HCT116 (cell line): Measurements from ENCODE around the gene SEL1L3. TPM values are rescaled to one million over a fixed set of nuclear protein-coding genes. Genes with fewer than 3 reads are reported as not detected.

Source experiments
- ATAC-seq: fragments of 200-7000 bp; cut with Tn5 transposase; 2 replicates; pipeline ENCODE4 v1.9.1; 2020; ENCODE audit warnings: mild to moderate bottlenecking, moderate library complexity
- BruUV-seq: library from RNA; stranded (reverse); fragments of 400-500 nt; replicated peaks from 2 replicates; lab custom pipeline; 2021; lab: Mats Ljungman, UMichigan
- CTCF ChIA-PET: fragments of 300-600 bp; sonication (Branson Sonifier 250); formaldehyde crosslinking; loops from one replicate; lab custom pipeline; 2021; ENCODE audit warnings: antibody characterized with exemption; lab: Charles Lee
- POLR2A ChIA-PET: fragments of 300-600, 350-600 bp; sonication (Branson Sonifier 250); formaldehyde crosslinking; loops from one replicate; lab custom pipeline; 2021; ENCODE audit warnings: antibody characterized with exemption; lab: Charles Lee
- RAD21 ChIA-PET, 2 experiments: fragments of 300-600 bp; sonication (Branson Sonifier 250); formaldehyde crosslinking; loops; one replicate each; lab custom pipeline; 2023; ENCODE audit warnings: low total read pairs in 2 of 2; ENCODE audit not compliant: uncharacterized antibody in 2 of 2, unreplicated experiment in 2 of 2, low non-redundant PET in 1 of 2; lab: Charles Lee
- DNase-seq: peaks from one replicate; pipeline ENCODE4 v3.0.0-alpha.2; 2010; ENCODE audit warnings: low read depth, low spot score
- H2AFZ ChIP-seq: fragments of 200-600 bp; shearing (Covaris generic), sonication (generic); 2 replicates; pipeline ENCODE4 v1.6.1; 2017; ENCODE audit warnings: low read depth, mixed run types, mixed read lengths, antibody characterized with exemption, low read length; ENCODE audit not compliant: poor library complexity, severe bottlenecking
- H3K27ac ChIP-seq: 2 replicates; pipeline ENCODE4 v1.5.1; 2012; ENCODE audit warnings: low read depth, low read length
- H3K27me3 ChIP-seq: fragments of 200-600 bp; sonication (generic); 2 replicates; pipeline ENCODE4 v1.6.1; 2016; ENCODE audit warnings: mixed run types, low read length, mixed read lengths; ENCODE audit not compliant: insufficient read depth
- H3K36me3 ChIP-seq, 2 experiments: fragments of 200-500 bp in 1 of 2; fragments of 200-600 bp in 1 of 2; sonication (Bioruptor generic) in 1 of 2; sonication (generic) in 1 of 2; 2 replicates each; pipeline versions ENCODE4 v1.5.1 to v1.6.1; 2014 to 2016; ENCODE audit warnings: low read length in 2 of 2, inconsistent platforms in 1 of 2, mixed read lengths in 1 of 2, mixed run types in 1 of 2; ENCODE audit not compliant: insufficient read depth in 2 of 2, control insufficient read depth in 1 of 2
- H3K4me1 ChIP-seq, 2 experiments: fragments of 200-600 bp in 1 of 2; sonication (generic) in 1 of 2; 2 replicates each; pipeline versions ENCODE4 v1.5.1 to v1.6.1; 2012 to 2017; ENCODE audit warnings: low read length in 2 of 2, inconsistent platforms in 1 of 2, mild to moderate bottlenecking in 1 of 2, mixed read lengths in 1 of 2, mixed run types in 1 of 2, moderate library complexity in 1 of 2; ENCODE audit not compliant: insufficient read depth in 2 of 2, control insufficient read depth in 1 of 2
- H3K4me2 ChIP-seq: fragments of 200-600 bp; sonication (generic); 2 replicates; pipeline ENCODE4 v1.6.1; 2017; ENCODE audit warnings: mixed run types, low read length, mixed read lengths
- H3K4me3 ChIP-seq, 2 experiments: fragments of 200-600 bp in 1 of 2; sonication (generic) in 1 of 2; replicated peaks in 1 of 2; 2 replicates each; pipeline ENCODE4 v1.5.1; 2011 to 2016; ENCODE audit warnings: low read length in 2 of 2, control low read depth in 1 of 2, low read depth in 1 of 2, mild to moderate bottlenecking in 1 of 2, mixed read lengths in 1 of 2, mixed run types in 1 of 2
- H3K79me2 ChIP-seq: fragments of 200-600 bp; sonication (generic); 2 replicates; pipeline ENCODE4 v1.6.1; 2017; ENCODE audit warnings: mild to moderate bottlenecking, mixed run types, low read length, moderate library complexity, mixed read lengths; ENCODE audit not compliant: insufficient read depth
- H3K9ac ChIP-seq: fragments of 200-600 bp; sonication (generic); 2 replicates; pipeline ENCODE4 v1.6.1; 2016; ENCODE audit warnings: low read length, mixed read lengths
- H3K9me2 ChIP-seq: fragments of 200-600 bp; sonication (generic), shearing (Covaris generic); 2 replicates; pipeline ENCODE4 v1.6.1; 2017; ENCODE audit warnings: mixed run types, mild to moderate bottlenecking, moderate library complexity; ENCODE audit not compliant: insufficient read depth
- H3K9me3 ChIP-seq, 2 experiments: fragments of 200-500 bp in 1 of 2; fragments of 200-600 bp in 1 of 2; sonication (Bioruptor generic) in 1 of 2; sonication (generic) in 1 of 2; 2 replicates each; pipeline ENCODE4 v1.6.1; 2014 to 2017; ENCODE audit warnings: low read length in 2 of 2, mixed read lengths in 2 of 2, inconsistent platforms in 1 of 2, low read depth in 1 of 2, mild to moderate bottlenecking in 1 of 2, mixed run types in 1 of 2, moderate library complexity in 1 of 2; ENCODE audit not compliant: control insufficient read depth in 1 of 2, insufficient read depth in 1 of 2
- H4K20me1 ChIP-seq: fragments of 200-600 bp; sonication (generic), shearing (Covaris generic); 2 replicates; pipeline ENCODE4 v1.6.1; 2017; ENCODE audit warnings: mixed run types, mild to moderate bottlenecking, moderate library complexity; ENCODE audit not compliant: insufficient read depth
- ATF3 ChIP-seq: IDR thresholded peaks from 2 replicates; pipeline ENCODE4 v1.6.1; 2012
- CBX3 ChIP-seq: IDR thresholded peaks from 2 replicates; pipeline ENCODE4 v1.6.1; 2012; ENCODE audit warnings: low read depth
- CTCF ChIP-seq, 3 experiments: fragments of 200-600 bp in 1 of 3; sonication (generic) in 1 of 3; IDR thresholded peaks in 2 of 3; conservative IDR thresholded peaks in 1 of 3; 2 replicates each; pipeline ENCODE4 v1.5.1; 2012 to 2017; ENCODE audit warnings: low read depth in 2 of 3, low read length in 2 of 3, antibody characterized with exemption in 1 of 3, borderline replicate concordance in 1 of 3, control low read depth in 1 of 3, mild to moderate bottlenecking in 1 of 3, mixed read lengths in 1 of 3, mixed run types in 1 of 3, moderate library complexity in 1 of 3; ENCODE audit not compliant: insufficient read depth in 1 of 3
- EZH2 ChIP-seq: fragments of 200-600 bp; sonication (generic); IDR thresholded peaks from 2 replicates; pipeline ENCODE4 v1.6.1; 2017; ENCODE audit warnings: antibody characterized with exemption, mixed run types
- EZH2phosphoT487 ChIP-seq: fragments of 200-600 bp; IDR thresholded peaks from 2 replicates; pipeline ENCODE4 v1.6.1; 2018; ENCODE audit warnings: antibody characterized with exemption, borderline replicate concordance
- JUND ChIP-seq: IDR thresholded peaks from 2 replicates; pipeline ENCODE4 v1.6.1; 2012
- MAX ChIP-seq: IDR thresholded peaks from 2 replicates; pipeline ENCODE4 v1.6.1; 2012
- POLR2AphosphoS5 ChIP-seq: IDR thresholded peaks from 2 replicates; pipeline ENCODE4 v1.6.1; 2011; ENCODE audit warnings: mild to moderate bottlenecking, low read depth, low read length, moderate library complexity
- RAD21 ChIP-seq: IDR thresholded peaks from 2 replicates; pipeline ENCODE4 v1.6.1; 2012; ENCODE audit warnings: low read depth, mild to moderate bottlenecking
- REST ChIP-seq: IDR thresholded peaks from 2 replicates; pipeline ENCODE4 v1.6.1; 2012; ENCODE audit warnings: low read depth
- SIN3A ChIP-seq: IDR thresholded peaks from 2 replicates; pipeline ENCODE4 v1.6.1; 2012; ENCODE audit warnings: low read depth
- SRF ChIP-seq: IDR thresholded peaks from 2 replicates; pipeline ENCODE4 v1.6.1; 2012; ENCODE audit warnings: low read depth
- intact Hi-C: fragments of 100-400 bp; cut with micrococcal nuclease; formaldehyde crosslinking; loops from 2 replicates; pipeline ENCODE4 v1.10.0; 2022
- total RNA-seq: library from RNA; stranded (reverse); gene quantifications from one replicate; pipeline ENCODE4 v1.2.1, GENCODE V29; 2021; ENCODE audit not compliant: unreplicated experiment

Gene SEL1L3
- total RNA-seq, 1 experiment from 2014 or later = 45.0 TPM

GRCh38 chr4:25760048-25760447 lies 102.7 kb downstream of the SEL1L3 start:
- Histone ChIP-seq H3K9me2 (no peaks in the 10 kb centered on the region), H4K20me1 (no peaks in the 10 kb centered on the region), H3K36me3 (peaks cover 9 to 17% of the 10 kb centered on the region in 2 experiments), H3K9me3 (no peaks in the 10 kb centered on the region), H3K79me2 (no peaks in the 10 kb centered on the region)
- DNase-seq = no peak
- no peak for TF ChIP-seq SIN3A
- TF ChIP-seq, all 23 proteins: peak for 0
- Histone ChIP-seq H2AFZ (no peak overlapping the region), H3K27me3 (no peaks in the 10 kb centered on the region), H3K4me1 (no peaks in the 10 kb centered on the region), H3K4me2 (no peak overlapping the region), H3K9ac (no peak overlapping the region), H3K4me3 (no peak overlapping the region), H3K27ac (no peak overlapping the region)
- BruUV-seq = no TSS peak
- ChIA-PET POLR2A (no interaction called here), RAD21 (no interaction called here), CTCF (no interaction called here)
- no peak for ATAC-seq
- intact Hi-C loops = no loop called here

GRCh38 chr4:25759101-25759500 lies 103.7 kb downstream of the SEL1L3 start:
- H3K27me3 ChIP-seq = no peaks in the 10 kb centered on the region
- ATAC-seq = no peak
- no peaks in the 10 kb centered on the region for H3K9me2 ChIP-seq
- no peak overlapping the region for H3K4me3 ChIP-seq
- H3K27ac ChIP-seq = no peak overlapping the region
- RAD21 ChIA-PET = no interaction called here
- intact Hi-C loops = no loop called here
- no peak for DNase-seq
- H2AFZ ChIP-seq = no peak overlapping the region
- H3K4me2 ChIP-seq = no peak overlapping the region
- no peaks in the 10 kb centered on the region for H3K9me3 ChIP-seq
- H3K4me1 ChIP-seq = no peaks in the 10 kb centered on the region
- no peak overlapping the region for H3K9ac ChIP-seq
- H3K36me3 ChIP-seq = peaks cover 5 to 15% of the 10 kb centered on the region in 2 experiments
- POLR2A ChIA-PET = no interaction called here
- no peaks in the 10 kb centered on the region for H3K79me2 ChIP-seq
- H4K20me1 ChIP-seq = no peaks in the 10 kb centered on the region
- no TSS peak for BruUV-seq
- CTCF ChIA-PET = no interaction called here
- no peak for TF ChIP-seq SRF
- no peak for TF ChIP-seq EZH2phosphoT487
- TF ChIP-seq RAD21 = no peak
- no peak for TF ChIP-seq JUND
- no peak for TF ChIP-seq CTCF (IDR thresholded peaks at IDR 0.05 in 2 of 3, conservative IDR thresholded peaks at IDR 0.05 in 1 of 3; ENCODE audit: borderline replicate concordance in 1 of 3, insufficient read depth in 1 of 3, low read depth in 2 of 3, low read length in 2 of 3)
- TF ChIP-seq ATF3 = no peak
- no peak for TF ChIP-seq CBX3
- no peak for TF ChIP-seq REST
- no peak for TF ChIP-seq MAX
- no peak for TF ChIP-seq EZH2
- no peak for TF ChIP-seq POLR2AphosphoS5
